Endothelial cell (in vitro differentiated cells): ENCODE results near the gene MVP. TPM values are rescaled to one million over a fixed set of nuclear protein-coding genes. Genes with fewer than 3 reads are reported as not detected.
A peak's percentile ranks its signal among the peaks of the same experiment; 100 is the strongest.

Source experiments
- DNase-seq: peaks from one replicate; pipeline ENCODE4 v3.0.0; 2021; ENCODE audit warnings: low spot score
- H3K27ac Mint-ChIP-seq: one replicate; pipeline ENCODE4 v1.8.0; 2021; ENCODE audit warnings: mixed read lengths, inconsistent platforms; ENCODE audit not compliant: unreplicated experiment
- H3K27me3 Mint-ChIP-seq: one replicate; pipeline ENCODE4 v1.8.0; 2021; ENCODE audit warnings: mild to moderate bottlenecking, moderate library complexity, mixed read lengths, inconsistent platforms; ENCODE audit not compliant: unreplicated experiment
- H3K36me3 Mint-ChIP-seq: one replicate; pipeline ENCODE4 v1.8.0; 2021; ENCODE audit warnings: mild to moderate bottlenecking, low read depth, mixed read lengths, inconsistent platforms; ENCODE audit not compliant: unreplicated experiment
- H3K4me1 Mint-ChIP-seq: one replicate; pipeline ENCODE4 v1.8.0; 2021; ENCODE audit warnings: mild to moderate bottlenecking, mixed read lengths, inconsistent platforms; ENCODE audit not compliant: unreplicated experiment
- H3K4me3 Mint-ChIP-seq: one replicate; pipeline ENCODE4 v1.8.0; 2021; ENCODE audit warnings: mild to moderate bottlenecking, mixed read lengths, inconsistent platforms; ENCODE audit not compliant: unreplicated experiment
- H3K9me3 Mint-ChIP-seq: one replicate; pipeline ENCODE4 v1.8.0; 2021; ENCODE audit warnings: mixed read lengths, inconsistent platforms; ENCODE audit not compliant: unreplicated experiment
- CTCF ChIP-seq: fragments of 200-600 bp; sonication (generic); IDR thresholded peaks from one replicate; pipeline ENCODE4 v1.5.0; 2021; ENCODE audit warnings: antibody characterized with exemption; ENCODE audit not compliant: unreplicated experiment
- total RNA-seq: library from RNA; stranded (reverse); fragmentation: NEBNext Ultra II Directional; extraction: Animal tissue kit (Norgen Biotek cat#: 25700); gene quantifications from one replicate; pipeline ENCODE4 v1.2.1, GENCODE V29; 2021; ENCODE audit not compliant: unreplicated experiment

Gene MVP
- total RNA-seq, 1 donor from 2014 or later = 2.0 TPM

GRCh38 chr16:29818082-29818481, 2.2 kb upstream of the MVP start:
- Mint-ChIP-seq H3K4me1 (peaks cover 42% of the 10 kb centered on the region), H3K36me3 (peaks cover 20% of the 10 kb centered on the region), H3K27me3 (peaks cover 15% of the 10 kb centered on the region), H3K27ac (no peak overlapping the region), H3K9me3 (no peaks in the 10 kb centered on the region), H3K4me3 (peak overlapping the region; percentile 75)
- DNase-seq = no peak
- no peak for TF ChIP-seq CTCF

GRCh38 chr16:29819506-29819905, 756 bp upstream of the MVP start:
- no peak for TF ChIP-seq CTCF
- Mint-ChIP-seq H3K9me3 (no peaks in the 10 kb centered on the region), H3K4me1 (peaks cover 31% of the 10 kb centered on the region)

GRCh38 chr16:29820730-29821642, 724 bp downstream of the MVP start:
- no peak overlapping the region for H3K4me3 Mint-ChIP-seq
- H3K9me3 Mint-ChIP-seq = no peaks in the 10 kb centered on the region
- peaks cover 20% of the 10 kb centered on the region for H3K36me3 Mint-ChIP-seq
- peaks cover 10% of the 10 kb centered on the region for H3K27me3 Mint-ChIP-seq
- DNase-seq = no peak
- TF ChIP-seq CTCF = no peak
- no peak overlapping the region for H3K27ac Mint-ChIP-seq
- H3K4me1 Mint-ChIP-seq = peaks cover 26% of the 10 kb centered on the region

More at GRCh38 chr16:29819506-29819905, 756 bp upstream of the MVP start:
- Mint-ChIP-seq H3K36me3 (peaks cover 20% of the 10 kb centered on the region), H3K27me3 (peaks cover 8% of the 10 kb centered on the region), H3K27ac (peak overlapping the region; percentile 36), H3K4me3 (peak overlapping the region; percentile 40)
- DNase-seq = no peak

GRCh38 chr16:29821643-29822115, 1.4 kb downstream of the MVP start:
- H3K27me3 Mint-ChIP-seq = peaks cover 9% of the 10 kb centered on the region
- no peaks in the 10 kb centered on the region for H3K9me3 Mint-ChIP-seq
- no peak for DNase-seq
- no peak overlapping the region for H3K27ac Mint-ChIP-seq
- H3K4me1 Mint-ChIP-seq = peaks cover 26% of the 10 kb centered on the region
- no peak overlapping the region for H3K4me3 Mint-ChIP-seq
- peaks cover 20% of the 10 kb centered on the region for H3K36me3 Mint-ChIP-seq
- no peak for TF ChIP-seq CTCF

DNA sequence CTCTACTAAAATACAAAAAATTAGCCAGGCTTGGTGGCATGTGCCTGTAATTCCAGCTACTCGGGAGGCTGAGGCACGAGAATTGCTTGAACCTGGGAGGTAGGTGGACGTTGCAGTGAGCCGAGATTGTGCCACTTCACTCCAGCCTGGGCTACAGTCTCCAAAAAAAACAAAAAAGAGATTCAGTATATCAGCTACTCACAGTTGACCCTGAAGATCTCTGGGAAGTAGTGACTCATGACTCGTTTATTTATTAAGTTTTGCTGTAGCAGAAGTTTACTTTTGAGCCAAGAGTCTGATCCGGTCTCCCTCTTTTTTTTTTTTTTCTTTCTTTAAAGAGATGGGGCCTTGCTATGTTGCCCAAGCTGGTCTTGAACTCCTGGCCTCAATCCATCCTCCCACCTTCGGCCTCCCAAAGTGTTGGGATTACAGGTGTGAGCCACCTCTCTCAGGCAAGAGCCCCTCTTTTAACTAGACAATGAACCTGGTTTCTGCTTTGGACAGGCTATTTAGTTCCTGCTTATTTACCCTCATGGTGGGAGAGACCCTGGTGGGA, 4.4 kb downstream of the MVP start:
- no peak for TF ChIP-seq CTCF
- DNase-seq = no peak
- H3K27ac Mint-ChIP-seq = no peak overlapping the region
- peaks cover 4% of the 10 kb centered on the region for H3K36me3 Mint-ChIP-seq
- H3K4me1 Mint-ChIP-seq = peaks cover 8% of the 10 kb centered on the region
- peaks cover 8% of the 10 kb centered on the region for H3K27me3 Mint-ChIP-seq
- no peak overlapping the region for H3K4me3 Mint-ChIP-seq
- H3K9me3 Mint-ChIP-seq = no peaks in the 10 kb centered on the region
